A673 (cell line): Measurements from ENCODE around the gene GANC. TPM values are rescaled to one million over a fixed set of nuclear protein-coding genes. Genes with fewer than 3 reads are reported as not detected.
"Not testable (repeated sequence)": the region's sequence is repeated elsewhere in the genome, so short reads cannot be mapped to it uniquely, and the experiment has no call there.

Experiments used
- BruUV-seq: library from RNA; stranded (reverse); fragments of 400-500 nt; replicated peaks from 2 replicates; lab custom pipeline; 2021; lab: Mats Ljungman, UMichigan
- CTCF ChIA-PET: fragments of 300-600 bp; sonication (Branson Sonifier 250); formaldehyde crosslinking; loops from one replicate; lab custom pipeline; 2022; ENCODE audit warnings: antibody characterized with exemption; lab: Charles Lee
- POLR2A ChIA-PET: fragments of 300-600 bp; sonication (Branson Sonifier 250); formaldehyde crosslinking; loops from one replicate; lab custom pipeline; 2022; ENCODE audit warnings: antibody characterized with exemption; ENCODE audit not compliant: low non-redundant PET; lab: Charles Lee
- DNase-seq: peaks from one replicate; pipeline ENCODE4 v3.0.0-alpha.2; 2015; ENCODE audit warnings: low spot score
- H3K27ac ChIP-seq: fragments of 200-600 bp; sonication (generic); 2 replicates; pipeline ENCODE4 v1.5.1; 2016; ENCODE audit warnings: mixed run types, low read depth, mild to moderate bottlenecking, mixed read lengths, antibody characterized with exemption, low read length; ENCODE audit not compliant: poor library complexity, severe bottlenecking
- H3K27me3 ChIP-seq: fragments of 200-600 bp; sonication (generic); replicated peaks from 2 replicates; pipeline ENCODE4 v1.6.1; 2017; ENCODE audit warnings: mixed run types, low read depth, mild to moderate bottlenecking, mixed read lengths, antibody characterized with exemption, low read length; ENCODE audit not compliant: insufficient read depth, poor library complexity
- H3K36me3 ChIP-seq: fragments of 200-600 bp; sonication (generic); 2 replicates; pipeline ENCODE4 v1.6.1; 2016; ENCODE audit warnings: mixed run types, mild to moderate bottlenecking, mixed read lengths, antibody characterized with exemption, low read length; ENCODE audit not compliant: insufficient read depth, poor library complexity, severe bottlenecking
- H3K4me1 ChIP-seq: fragments of 200-600 bp; sonication (generic); 2 replicates; pipeline ENCODE4 v1.6.1; 2017; ENCODE audit warnings: mixed run types, mild to moderate bottlenecking, mixed read lengths, antibody characterized with exemption, low read length; ENCODE audit not compliant: insufficient read depth, poor library complexity, severe bottlenecking
- H3K4me3 ChIP-seq: fragments of 200-600 bp; sonication (generic); 2 replicates; pipeline ENCODE4 v1.5.1; 2016; ENCODE audit warnings: low read depth, mixed run types, mild to moderate bottlenecking, mixed read lengths, low read length; ENCODE audit not compliant: poor library complexity, severe bottlenecking
- H3K9me3 ChIP-seq: fragments of 200-600 bp; sonication (generic); 2 replicates; pipeline ENCODE4 v1.6.1; 2016; ENCODE audit warnings: mixed run types, low read depth, mild to moderate bottlenecking, mixed read lengths, antibody characterized with exemption, low read length; ENCODE audit not compliant: poor library complexity, severe bottlenecking
- CTCF ChIP-seq: fragments of 300-800, 200-600 bp; sonication (generic); conservative IDR thresholded peaks from 2 replicates; pipeline ENCODE4 v1.5.1; 2017; ENCODE audit warnings: low read depth, mild to moderate bottlenecking, antibody characterized with exemption, low read length, moderate library complexity, mixed read lengths
- EZH2 ChIP-seq: fragments of 200-600 bp; sonication (generic); IDR thresholded peaks from 2 replicates; pipeline ENCODE4 v1.6.1; 2017; ENCODE audit warnings: borderline replicate concordance, low read depth, mild to moderate bottlenecking, mixed read lengths, antibody characterized with exemption, low read length; ENCODE audit not compliant: poor library complexity, severe bottlenecking
- intact Hi-C: fragments of 100-400 bp; cut with micrococcal nuclease; formaldehyde crosslinking; loops from one replicate; pipeline ENCODE4 v1.10.0; 2022; ENCODE audit not compliant: unreplicated experiment
- total RNA-seq: library from RNA; stranded (reverse); gene quantifications from 2 replicates; pipeline ENCODE4 v1.2.3, GENCODE V29; 2021

The GANC gene
- total RNA-seq, 1 experiment from 2014 or later: 28.2 TPM

GRCh38 chr15:42331235-42331634, 58.2 kb downstream of the GANC start:
- POLR2A ChIA-PET: no interaction called here
- no peaks in the 10 kb centered on the region for H3K9me3 ChIP-seq
- no TSS peak for BruUV-seq
- no peak overlapping the region for H3K27ac ChIP-seq
- H3K27me3 ChIP-seq: no peaks in the 10 kb centered on the region
- TF ChIP-seq EZH2: no peak
- TF ChIP-seq CTCF: no peak
- CTCF ChIA-PET: no interaction called here
- intact Hi-C loops: no loop called here
- no peaks in the 10 kb centered on the region for H3K36me3 ChIP-seq
- DNase-seq: no peak
- no peak overlapping the region for H3K4me3 ChIP-seq
- H3K4me1 ChIP-seq: no peaks in the 10 kb centered on the region

GRCh38 chr15:42332331-42332730, 59.3 kb downstream of the GANC start:
- H3K27ac ChIP-seq: no peak overlapping the region
- no peak for DNase-seq
- no peak overlapping the region for H3K4me3 ChIP-seq
- no peaks in the 10 kb centered on the region for H3K9me3 ChIP-seq
- ChIA-PET CTCF (no interaction called here), POLR2A (no interaction called here)
- H3K36me3 ChIP-seq: no peaks in the 10 kb centered on the region
- TF ChIP-seq EZH2: no peak
- TF ChIP-seq CTCF: no peak
- no peaks in the 10 kb centered on the region for H3K4me1 ChIP-seq
- H3K27me3 ChIP-seq: no peaks in the 10 kb centered on the region
- BruUV-seq: no TSS peak
- intact Hi-C loops: no loop called here

- Histone ChIP-seq H3K9me3 (no peaks in the 10 kb centered on the region), H3K27ac (no peak overlapping the region), H3K4me3 (no peak overlapping the region), H3K27me3 (no peaks in the 10 kb centered on the region), H3K36me3 (no peaks in the 10 kb centered on the region), H3K4me1 (no peaks in the 10 kb centered on the region)
- POLR2A ChIA-PET: interaction anchor here (0.6 kb wide), 1 partner anchor 141 kb away, joined by 4 read pairs; no protein-coding TSS in a partner anchor
- intact Hi-C loops: no loop called here
- TF ChIP-seq EZH2 (no peak), CTCF (no peak)
- no TSS peak for BruUV-seq
- CTCF ChIA-PET: no interaction called here
- no peak for DNase-seq
These were observed 62.1 kb downstream of the GANC start for GRCh38 chr15:42335074-42335473.

DNA sequence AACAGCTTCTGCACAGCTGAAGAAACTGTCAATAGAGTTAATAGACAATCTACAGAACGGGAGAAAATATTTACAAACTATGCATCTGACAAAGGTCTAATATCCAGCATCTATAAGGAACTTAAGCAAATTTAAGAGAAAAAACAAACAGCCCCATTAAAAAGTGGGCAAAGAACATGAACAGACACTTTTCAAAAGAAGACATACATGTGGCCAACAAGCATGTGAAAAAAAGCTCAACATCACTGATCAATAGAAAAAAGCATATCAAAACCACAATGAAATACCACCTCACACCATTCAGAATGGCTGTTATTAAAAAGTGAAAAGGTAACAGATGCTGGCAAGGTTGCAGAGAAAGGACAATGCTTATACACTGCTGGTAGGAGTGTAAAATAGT, 63.6 kb downstream of the GANC start:
- H3K27ac ChIP-seq, intact Hi-C loops, H3K4me3 ChIP-seq, CTCF ChIA-PET, H3K27me3 ChIP-seq, BruUV-seq, H3K36me3 ChIP-seq, POLR2A ChIA-PET, H3K9me3 ChIP-seq, DNase-seq, H3K4me1 ChIP-seq: not testable (repeated sequence)

DNA sequence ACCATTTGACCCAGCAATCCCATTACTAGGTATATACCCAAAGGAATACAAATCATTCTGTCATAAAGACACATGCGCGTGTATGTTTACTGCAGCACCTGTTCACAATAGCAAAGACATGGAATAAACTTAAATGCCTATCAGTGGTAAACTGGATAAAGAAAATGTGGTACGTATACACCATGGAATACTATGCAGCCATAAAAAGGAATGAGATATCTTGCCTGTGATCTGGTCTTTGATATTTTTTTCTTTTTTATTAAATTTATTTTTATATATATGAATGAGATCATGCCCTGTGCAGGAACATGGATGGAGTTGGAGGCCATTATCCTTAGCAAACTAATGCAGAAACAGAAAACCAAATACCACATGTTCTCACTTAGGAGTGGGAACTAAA, 64.1 kb downstream of the GANC start:
- H3K27ac ChIP-seq, DNase-seq, BruUV-seq, H3K4me3 ChIP-seq, POLR2A ChIA-PET, intact Hi-C loops, H3K9me3 ChIP-seq, H3K4me1 ChIP-seq, CTCF ChIA-PET, H3K27me3 ChIP-seq, H3K36me3 ChIP-seq: not testable (repeated sequence)
